GM12864 (cell line): Measurements from ENCODE around the gene STAMBPL1.

Experiments used
- DNase-seq: peaks from one replicate; pipeline ENCODE4 v3.0.0-alpha.2; 2011; ENCODE audit warnings: low read depth
- H3K4me3 ChIP-seq: 2 replicates; pipeline ENCODE4 v1.5.1; 2011; ENCODE audit warnings: mild to moderate bottlenecking, low read depth, low read length, control low read depth
- CTCF ChIP-seq: IDR thresholded peaks from 2 replicates; pipeline ENCODE4 v1.5.1; 2011; ENCODE audit warnings: low read depth, mild to moderate bottlenecking, moderate library complexity, low read length, control low read depth, inconsistent platforms; ENCODE audit errors: missing control alignments

STAMBPL1 gene

DNA sequence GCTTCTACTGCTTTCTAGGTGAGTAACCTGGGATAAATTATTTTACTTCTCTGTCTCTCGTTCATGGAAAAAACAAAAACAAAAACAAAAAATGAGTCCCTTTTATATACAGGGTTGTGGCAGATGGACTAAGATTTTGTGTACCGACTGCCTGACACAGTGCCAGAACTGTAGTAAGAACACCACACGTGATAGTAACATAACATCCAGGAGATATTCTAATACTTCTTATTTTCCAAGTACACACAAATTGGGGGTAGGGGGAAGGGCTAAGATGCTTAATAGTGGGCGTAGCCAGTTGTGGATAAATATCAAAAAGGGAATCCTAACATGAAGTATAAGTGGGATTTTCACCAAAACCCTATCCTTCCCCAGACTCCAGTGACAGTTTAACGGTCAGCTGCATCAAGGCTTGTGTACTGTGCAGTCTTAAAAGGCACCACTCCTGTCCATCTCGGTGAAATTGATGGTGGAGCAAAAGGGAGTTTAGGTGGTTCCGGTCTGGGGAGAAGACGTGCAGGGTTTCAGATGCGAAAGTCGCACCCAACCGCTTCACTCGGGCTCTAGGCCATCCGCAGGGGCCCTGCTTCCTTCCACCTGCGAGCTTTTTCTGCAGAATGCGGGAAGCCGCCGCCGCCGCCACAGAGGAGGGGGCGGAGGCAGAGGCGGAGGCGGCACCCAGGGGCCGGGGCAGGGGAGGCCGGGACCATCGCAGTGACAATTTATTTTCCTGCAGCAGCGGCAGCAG is at the start of gene STAMBPL1:
TSS of gene STAMBPL1 (plus strand) at position 712 of the 748 bp plus-strand sequence. CDS start 21,464 bp downstream, outside the sequence.
- no peak for TF ChIP-seq CTCF
- peak; percentile 59 for DNase-seq
- H3K4me3 ChIP-seq, result peak within 1 kb of the TSS; percentile 97

DNA sequence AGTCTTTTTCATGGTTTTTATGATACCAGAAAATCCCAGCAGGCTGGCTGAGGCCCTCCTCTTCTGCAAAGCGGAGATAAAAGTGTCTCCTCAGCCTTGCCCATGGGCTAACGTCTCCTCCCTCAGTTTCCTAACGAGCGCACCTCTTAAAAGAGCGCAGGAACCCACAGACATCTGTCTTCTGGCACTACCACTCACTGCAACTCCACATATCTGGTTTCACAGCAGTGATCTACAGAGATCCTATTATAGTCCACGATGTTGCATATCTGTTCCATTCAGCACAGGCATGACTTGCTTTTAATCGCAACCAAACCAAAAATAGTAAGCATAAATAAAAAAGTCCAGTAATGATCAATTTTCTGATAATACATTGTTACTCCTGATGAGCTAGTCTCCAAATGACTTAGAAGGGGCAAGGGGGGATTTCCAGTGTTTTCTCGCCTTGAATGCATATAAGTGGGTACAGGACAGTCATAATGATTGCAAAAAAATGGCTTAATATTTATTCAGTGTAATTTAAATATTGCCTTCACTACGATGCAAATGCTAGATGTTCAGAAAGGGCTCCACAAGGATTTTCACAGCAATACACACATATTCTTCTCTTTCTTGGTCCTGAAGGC is 49.3 kb upstream of the STAMBPL1 start:
- no peak for DNase-seq
- H3K4me3 ChIP-seq, result no peak overlapping the region
- TF ChIP-seq CTCF, result no peak

- no peak for DNase-seq
- no peak overlapping the region for H3K4me3 ChIP-seq
- no peak for TF ChIP-seq CTCF
Observed at GRCh38 chr10:88831709-88832108, 48.3 kb upstream of the STAMBPL1 start.

DNA sequence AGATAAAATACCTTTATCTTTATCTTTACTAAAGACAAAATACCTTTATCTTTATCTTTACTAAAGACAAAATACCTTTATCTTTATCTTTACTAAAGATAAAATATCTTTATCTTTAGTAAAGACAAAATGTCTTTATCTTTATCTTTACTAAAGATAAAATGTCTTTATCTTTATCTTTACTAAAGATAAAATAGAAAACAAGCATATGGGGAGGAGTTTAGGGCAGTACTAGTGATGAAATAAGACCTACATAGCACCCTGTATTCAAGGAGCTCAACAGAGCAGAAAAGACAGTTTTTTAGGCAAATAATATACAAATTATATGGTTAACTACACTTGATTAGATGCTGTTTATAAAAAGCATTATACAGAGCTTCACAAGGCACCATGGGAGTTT is 47.7 kb upstream of the STAMBPL1 start:
- TF ChIP-seq CTCF, result no peak
- DNase-seq, result no peak
- H3K4me3 ChIP-seq, result no peak overlapping the region

- H3K4me3 ChIP-seq, result no peak overlapping the region
- TF ChIP-seq CTCF, result no peak
- DNase-seq, result no peak
Observed at GRCh38 chr10:88833156-88833555, 46.9 kb upstream of the STAMBPL1 start.

GRCh38 chr10:88833723-88834122 is 46.3 kb upstream of the STAMBPL1 start:
- no peak for TF ChIP-seq CTCF
- H3K4me3 ChIP-seq, result no peak overlapping the region
- no peak for DNase-seq
